SK-N-SH treated with all-trans-retinoic acid at 6 μM for 48 hours (cell line): ENCODE data around the gene RHOJ.

ENCODE experiments used
- ARNTL ChIP-seq: fragments of 450-650 bp; formaldehyde crosslinking; IDR thresholded peaks from 2 replicates; pipeline ENCODE4 v1.5.0; 2020; ENCODE audit warnings: low read depth, mild to moderate bottlenecking, moderate library complexity, borderline replicate concordance
- CREB5 ChIP-seq: fragments of 250-450 bp; sonication (Bioruptor Pico); IDR thresholded peaks from 2 replicates; pipeline ENCODE4 v1.5.1; 2020; ENCODE audit warnings: low read depth, mild to moderate bottlenecking, moderate library complexity
- PATZ1 ChIP-seq: fragments of 250-450 bp; sonication (Bioruptor Pico); IDR thresholded peaks from 2 replicates; pipeline ENCODE4 v1.8.0; 2020; ENCODE audit warnings: mild to moderate bottlenecking, moderate library complexity, borderline replicate concordance
- RARB ChIP-seq: fragments of 250-450 bp; sonication (Bioruptor Pico); IDR thresholded peaks from 2 replicates; pipeline ENCODE4 v1.8.0; 2021; ENCODE audit warnings: mild to moderate bottlenecking, moderate library complexity
- TSHZ2 ChIP-seq: fragments of 250-450 bp; sonication (Bioruptor Pico); IDR thresholded peaks from 2 replicates; pipeline ENCODE4 v1.5.0; 2020; ENCODE audit warnings: mild to moderate bottlenecking, moderate library complexity
- ZNF565 ChIP-seq: fragments of 450-650 bp; formaldehyde crosslinking; conservative IDR thresholded peaks from 2 replicates; pipeline ENCODE4 v1.5.0; 2020; ENCODE audit warnings: low read depth, mild to moderate bottlenecking, moderate library complexity

GRCh38 chr14:63240221-63240620 lies 36.0 kb downstream of the RHOJ start:
- TF ChIP-seq PATZ1 (CRISPR knock-in tag) (no peak), RARB (no peak), CREB5 (CRISPR knock-in tag) (no peak), TSHZ2 (CRISPR knock-in tag) (no peak), ARNTL (CRISPR knock-in tag) (no peak), ZNF565 (no peak)
